HepG2 (cell line): Measurements from ENCODE around the gene KIF26B.

Experiments used
- BRD4 ChIP-seq: sonication (generic); formaldehyde crosslinking; IDR thresholded peaks from 2 replicates; pipeline ENCODE4 v1.4.0; 2020; ENCODE audit warnings: missing genetic modification reagents
- EED ChIP-seq: sonication (generic); formaldehyde crosslinking; IDR thresholded peaks from 2 replicates; pipeline ENCODE4 v1.5.0; 2020; ENCODE audit warnings: mild to moderate bottlenecking, missing genetic modification reagents
- FOXM1 ChIP-seq: sonication (generic); formaldehyde crosslinking; IDR thresholded peaks from 2 replicates; pipeline ENCODE4 v1.5.0; 2020; ENCODE audit warnings: missing genetic modification reagents
- HDAC6 ChIP-seq: fragments of 200-600 bp; sonication (generic); IDR thresholded peaks from 2 replicates; pipeline ENCODE4 v1.7.0; 2017; ENCODE audit warnings: mild to moderate bottlenecking, antibody characterized with exemption, low read length, low read depth
- HNRNPH1 ChIP-seq: fragments of 200-400 bp; formaldehyde crosslinking; optimal IDR thresholded peaks from 2 replicates; pipeline ENCODE3; 2017; ENCODE audit warnings: mild to moderate bottlenecking, low read depth, low read length
- MEIS2 ChIP-seq: sonication (generic); formaldehyde crosslinking; IDR thresholded peaks from 2 replicates; pipeline ENCODE4 v1.9.0; 2021; ENCODE audit warnings: mild to moderate bottlenecking, missing genetic modification reagents
- NCOR1 ChIP-seq: fragments of 200-600 bp; sonication (generic); IDR thresholded peaks from 2 replicates; pipeline ENCODE4 v1.7.0; 2017; ENCODE audit warnings: antibody characterized with exemption, low read length, borderline replicate concordance
- PBX2 ChIP-seq: IDR thresholded peaks from 2 replicates; pipeline ENCODE4 v1.6.1; 2016; ENCODE audit warnings: control low read depth
- RAD51 ChIP-seq: fragments of 450-650 bp; IDR thresholded peaks from 2 replicates; pipeline ENCODE4 v1.6.1; 2016; ENCODE audit warnings: borderline replicate concordance
- SMC3 ChIP-seq: IDR thresholded peaks from 2 replicates; pipeline ENCODE4 v1.6.1; 2011; ENCODE audit warnings: low read length, improper control_type of control experiment
- TBP ChIP-seq: sonication (generic); formaldehyde crosslinking; IDR thresholded peaks from 2 replicates; pipeline ENCODE4 v1.5.0; 2020; ENCODE audit warnings: missing genetic modification reagents
- TRAFD1 ChIP-seq: sonication (generic); formaldehyde crosslinking; IDR thresholded peaks from 2 replicates; pipeline ENCODE4 v1.5.1; 2020; ENCODE audit warnings: missing genetic modification reagents, mild to moderate bottlenecking, borderline replicate concordance
- YY1 ChIP-seq: IDR thresholded peaks from 2 replicates; pipeline ENCODE4 v1.6.1; 2011; ENCODE audit warnings: low read length, low read depth, moderate library complexity, mild to moderate bottlenecking; ENCODE audit not compliant: insufficient read depth, insufficient replicate concordance
- ZNF549 ChIP-seq: sonication (generic); formaldehyde crosslinking; IDR thresholded peaks from 2 replicates; pipeline ENCODE4 v1.5.0; 2020; ENCODE audit warnings: missing genetic modification reagents

GRCh38 chr1:245172829-245173228 lies 18.0 kb downstream of the KIF26B start:
- TF ChIP-seq ZNF549 (CRISPR knock-in tag) (no peak), TBP (no peak), PBX2 (CRISPR knock-in tag) (no peak), FOXM1 (CRISPR knock-in tag) (no peak), RAD51 (no peak), SMC3 (no peak), YY1 (no peak), BRD4 (CRISPR knock-in tag) (no peak), EED (CRISPR knock-in tag) (no peak), HNRNPH1 (no peak), TRAFD1 (CRISPR knock-in tag) (no peak), NCOR1 (no peak), HDAC6 (no peak), MEIS2 (CRISPR knock-in tag) (no peak)
